HG03354 (cell line): Measurements from ENCODE around the gene DACH1.

Experiments
- ATAC-seq: cut with Tn5 transposase; IDR thresholded peaks from one replicate; pipeline ENCODE4 v1.9.1; 2021; ENCODE audit warnings: mild to moderate bottlenecking; ENCODE audit not compliant: unreplicated experiment, poor library complexity, severe bottlenecking

The DACH1 gene

GRCh38 chr13:71524613-71525304, 342.2 kb downstream of the DACH1 start:
- ATAC-seq = no peak

GRCh38 chr13:71524245-71524612, 342.8 kb downstream of the DACH1 start:
- ATAC-seq = no peak

- no peak for ATAC-seq
Measured at GRCh38 chr13:71522941-71523526, 344.0 kb downstream of the DACH1 start.

- ATAC-seq = no peak
Measured at GRCh38 chr13:71517004-71517403, 350.0 kb downstream of the DACH1 start.

- no peak for ATAC-seq
Measured at GRCh38 chr13:71516521-71516920, 350.5 kb downstream of the DACH1 start.

- ATAC-seq = no peak
Measured at GRCh38 chr13:71515744-71516038, 351.3 kb downstream of the DACH1 start.

- no peak for ATAC-seq
Measured at GRCh38 chr13:71514900-71515743, 351.9 kb downstream of the DACH1 start.

- no peak for ATAC-seq
Measured at GRCh38 chr13:71513411-71514033, 353.5 kb downstream of the DACH1 start.

GRCh38 chr13:71503781-71504180, 363.2 kb downstream of the DACH1 start:
- no peak for ATAC-seq

- no peak for ATAC-seq
Measured at GRCh38 chr13:71499944-71500514, 367.0 kb downstream of the DACH1 start.

GRCh38 chr13:71499235-71499634, 367.8 kb downstream of the DACH1 start:
- no peak for ATAC-seq

GRCh38 chr13:71493189-71493588, 373.8 kb downstream of the DACH1 start:
- no peak for ATAC-seq

- no peak for ATAC-seq
Measured at GRCh38 chr13:71492346-71492871, 374.6 kb downstream of the DACH1 start.

GRCh38 chr13:71491010-71491409, 376.0 kb downstream of the DACH1 start:
- ATAC-seq = no peak

- ATAC-seq = no peak
Measured at GRCh38 chr13:71489041-71489440, 378.0 kb downstream of the DACH1 start.

- no peak for ATAC-seq
Measured at GRCh38 chr13:71488201-71488600, 378.8 kb downstream of the DACH1 start.

- no peak for ATAC-seq
Measured at GRCh38 chr13:71485913-71486312, 381.1 kb downstream of the DACH1 start.

- ATAC-seq = no peak
Measured at GRCh38 chr13:71483733-71484132, 383.3 kb downstream of the DACH1 start.

- ATAC-seq = no peak
Measured at GRCh38 chr13:71481501-71481900, 385.5 kb downstream of the DACH1 start.

GRCh38 chr13:71481046-71481445, 386.0 kb downstream of the DACH1 start:
- ATAC-seq = no peak
